H1 (cell line): Measurements from ENCODE around the gene NHERF2.

Experiments used
- CBX8 ChIP-seq: fragments of 300-800, 300-1000 bp; sonication (generic); IDR thresholded peaks from 2 replicates; pipeline ENCODE4 v1.7.1; 2016; ENCODE audit warnings: low read depth, low read length, borderline replicate concordance
- EZH2 ChIP-seq: fragments of 200-600 bp; sonication (generic); IDR thresholded peaks from 2 replicates; pipeline ENCODE4 v1.7.1; 2012; ENCODE audit warnings: low read depth, mild to moderate bottlenecking, moderate library complexity, low read length, inconsistent platforms; ENCODE audit not compliant: severe bottlenecking
- KDM1A ChIP-seq: fragments of 200-600, 300-600 bp; sonication (generic); IDR thresholded peaks from 2 replicates; pipeline ENCODE4 v1.7.1; 2016; ENCODE audit warnings: mild to moderate bottlenecking, low read length, borderline replicate concordance
- POLR2A ChIP-seq, 2 experiments: IDR thresholded peaks; 1 replicate in 1 of 2; 2 replicates in 1 of 2; pipeline ENCODE4 v1.6.1; 2011; ENCODE audit warnings: low read depth in 2 of 2, low read length in 2 of 2, mild to moderate bottlenecking in 2 of 2; ENCODE audit errors: control extremely low read depth in 1 of 2
- RFX5 ChIP-seq: IDR thresholded peaks from 2 replicates; pipeline ENCODE4 v1.6.1; 2011; ENCODE audit warnings: low read depth, low read length, improper control_type of control experiment, borderline replicate concordance
- TCF12 ChIP-seq: IDR thresholded peaks from 2 replicates; pipeline ENCODE4 v1.6.1; 2011; ENCODE audit warnings: low read depth, mild to moderate bottlenecking, low read length
- TF ChIP-seq, protein P1 (sequence below), 3 experiments: IDR thresholded peaks; 1 replicate in 2 of 3; 2 replicates in 1 of 3; pipeline versions ENCODE4 v1.5.1 to v1.6.1; 2011; ENCODE audit warnings: low read length in 3 of 3, mild to moderate bottlenecking in 3 of 3, inconsistent platforms in 2 of 3, low read depth in 1 of 3, moderate library complexity in 1 of 3; ENCODE audit not compliant: insufficient read depth in 1 of 3; ENCODE audit errors: control extremely low read depth in 1 of 3

DNA sequence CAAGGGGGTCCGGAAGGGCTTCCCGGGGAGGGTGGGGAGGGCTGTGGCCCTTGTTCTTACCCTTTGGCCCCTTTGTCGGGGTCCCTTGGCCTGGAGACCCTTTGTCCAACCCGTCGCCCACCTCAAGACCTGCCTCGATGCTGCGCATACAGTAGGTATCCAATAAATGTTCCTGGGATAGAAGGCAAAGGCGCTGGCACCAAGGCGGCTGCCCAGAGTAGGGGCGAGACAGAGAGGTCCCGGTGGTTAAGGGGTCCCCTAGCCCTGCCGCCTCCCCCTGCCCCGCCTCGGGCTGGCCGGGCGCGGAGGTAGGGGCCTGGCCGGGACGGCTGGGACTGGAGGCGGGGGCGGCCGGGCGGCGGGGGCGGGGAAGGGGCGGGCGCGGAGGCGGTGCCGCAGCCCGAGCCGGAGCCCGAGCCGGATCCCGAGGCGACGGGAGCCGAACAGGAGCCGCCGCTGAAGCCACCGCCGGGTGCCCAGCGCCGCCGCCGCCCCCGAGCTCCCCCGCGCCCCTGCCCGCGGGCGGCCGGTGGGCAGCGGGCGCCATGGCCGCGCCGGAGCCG lies at the start of gene NHERF2:
- no peak for TF ChIP-seq EZH2
- TF ChIP-seq RFX5: no peak
- TF ChIP-seq POLR2A (IDR thresholded peaks at IDR 0.05; ENCODE audit: control extremely low read depth in 1 of 2, low read depth in 2 of 2, low read length in 2 of 2): no peak
- no peak for TF ChIP-seq TCF12
- TF ChIP-seq, protein P1, sequence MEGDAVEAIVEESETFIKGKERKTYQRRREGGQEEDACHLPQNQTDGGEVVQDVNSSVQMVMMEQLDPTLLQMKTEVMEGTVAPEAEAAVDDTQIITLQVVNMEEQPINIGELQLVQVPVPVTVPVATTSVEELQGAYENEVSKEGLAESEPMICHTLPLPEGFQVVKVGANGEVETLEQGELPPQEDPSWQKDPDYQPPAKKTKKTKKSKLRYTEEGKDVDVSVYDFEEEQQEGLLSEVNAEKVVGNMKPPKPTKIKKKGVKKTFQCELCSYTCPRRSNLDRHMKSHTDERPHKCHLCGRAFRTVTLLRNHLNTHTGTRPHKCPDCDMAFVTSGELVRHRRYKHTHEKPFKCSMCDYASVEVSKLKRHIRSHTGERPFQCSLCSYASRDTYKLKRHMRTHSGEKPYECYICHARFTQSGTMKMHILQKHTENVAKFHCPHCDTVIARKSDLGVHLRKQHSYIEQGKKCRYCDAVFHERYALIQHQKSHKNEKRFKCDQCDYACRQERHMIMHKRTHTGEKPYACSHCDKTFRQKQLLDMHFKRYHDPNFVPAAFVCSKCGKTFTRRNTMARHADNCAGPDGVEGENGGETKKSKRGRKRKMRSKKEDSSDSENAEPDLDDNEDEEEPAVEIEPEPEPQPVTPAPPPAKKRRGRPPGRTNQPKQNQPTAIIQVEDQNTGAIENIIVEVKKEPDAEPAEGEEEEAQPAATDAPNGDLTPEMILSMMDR (IDR thresholded peaks at IDR 0.05; ENCODE audit: control extremely low read depth in 1 of 3, insufficient read depth in 1 of 3, low read depth in 1 of 3, low read length in 3 of 3): no peak
- no peak for TF ChIP-seq CBX8
- TF ChIP-seq KDM1A: no peak
